Fibroblast of the aortic adventitia (primary cell): Measurements from ENCODE around the gene SPNS3. TPM values are rescaled to one million over a fixed set of nuclear protein-coding genes. Genes with fewer than 3 reads are reported as not detected.

Experiments used
- DNase-seq: peaks from one replicate; pipeline ENCODE4 v3.0.0-alpha.2; 2010; ENCODE audit warnings: low read depth
- H3K4me3 ChIP-seq: 2 replicates; pipeline ENCODE4 v1.5.1; 2011; ENCODE audit warnings: low read depth, mild to moderate bottlenecking, control low read depth, low read length, moderate library complexity
- total RNA-seq: library from RNA; depleted of rRNA; stranded (reverse); fragments of >200 nt; gene quantifications from 2 replicates; pipeline ENCODE4 v1.2.3, GENCODE V29; 2012; ENCODE audit warnings: low replicate concordance
- TF ChIP-seq, protein P1 (sequence below): IDR thresholded peaks from 2 replicates; pipeline ENCODE4 v1.5.1; 2011; ENCODE audit warnings: mild to moderate bottlenecking, low read length, control low read depth, inconsistent platforms; ENCODE audit not compliant: insufficient read depth

The SPNS3 gene
- total RNA-seq, 1 donor: not detected

DNA sequence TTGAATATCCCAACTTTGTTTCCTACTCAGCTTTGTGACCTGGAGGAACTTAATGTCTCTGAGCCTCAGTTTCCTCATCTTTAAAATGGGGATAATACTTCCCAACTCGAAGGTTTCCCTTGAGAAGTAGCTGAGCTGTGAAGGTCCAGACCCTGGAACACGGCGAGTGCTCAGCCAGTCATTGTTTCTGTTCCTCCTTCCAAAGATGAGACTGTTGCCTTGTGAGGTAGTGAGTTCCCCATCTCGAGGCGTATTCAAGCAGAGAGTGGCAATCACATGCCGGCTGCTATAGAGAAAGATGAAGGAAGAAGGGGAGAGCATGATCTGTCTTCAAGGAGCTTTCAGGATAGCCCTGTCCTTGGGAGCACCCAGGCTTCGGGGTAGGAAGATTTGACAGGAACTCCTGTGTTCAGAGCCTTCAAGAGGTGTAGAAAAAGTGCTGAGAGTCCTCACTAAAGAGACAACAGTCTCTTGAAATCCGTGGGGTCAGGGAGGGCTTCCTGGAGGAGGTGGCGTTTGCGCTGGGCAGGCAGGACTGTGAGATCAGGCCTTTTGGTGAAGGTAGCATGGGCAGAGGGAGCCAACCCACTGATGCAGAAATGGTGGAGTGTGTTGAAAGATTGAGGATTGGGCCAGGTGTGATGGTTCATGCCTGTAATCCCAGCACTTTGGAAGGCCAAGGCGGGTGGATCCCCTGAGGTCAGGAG is 92.1 kb downstream of the SPNS3 start:
- no peak for DNase-seq
- TF ChIP-seq, protein P1, sequence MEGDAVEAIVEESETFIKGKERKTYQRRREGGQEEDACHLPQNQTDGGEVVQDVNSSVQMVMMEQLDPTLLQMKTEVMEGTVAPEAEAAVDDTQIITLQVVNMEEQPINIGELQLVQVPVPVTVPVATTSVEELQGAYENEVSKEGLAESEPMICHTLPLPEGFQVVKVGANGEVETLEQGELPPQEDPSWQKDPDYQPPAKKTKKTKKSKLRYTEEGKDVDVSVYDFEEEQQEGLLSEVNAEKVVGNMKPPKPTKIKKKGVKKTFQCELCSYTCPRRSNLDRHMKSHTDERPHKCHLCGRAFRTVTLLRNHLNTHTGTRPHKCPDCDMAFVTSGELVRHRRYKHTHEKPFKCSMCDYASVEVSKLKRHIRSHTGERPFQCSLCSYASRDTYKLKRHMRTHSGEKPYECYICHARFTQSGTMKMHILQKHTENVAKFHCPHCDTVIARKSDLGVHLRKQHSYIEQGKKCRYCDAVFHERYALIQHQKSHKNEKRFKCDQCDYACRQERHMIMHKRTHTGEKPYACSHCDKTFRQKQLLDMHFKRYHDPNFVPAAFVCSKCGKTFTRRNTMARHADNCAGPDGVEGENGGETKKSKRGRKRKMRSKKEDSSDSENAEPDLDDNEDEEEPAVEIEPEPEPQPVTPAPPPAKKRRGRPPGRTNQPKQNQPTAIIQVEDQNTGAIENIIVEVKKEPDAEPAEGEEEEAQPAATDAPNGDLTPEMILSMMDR: no peak
- H3K4me3 ChIP-seq: no peak overlapping the region

DNA sequence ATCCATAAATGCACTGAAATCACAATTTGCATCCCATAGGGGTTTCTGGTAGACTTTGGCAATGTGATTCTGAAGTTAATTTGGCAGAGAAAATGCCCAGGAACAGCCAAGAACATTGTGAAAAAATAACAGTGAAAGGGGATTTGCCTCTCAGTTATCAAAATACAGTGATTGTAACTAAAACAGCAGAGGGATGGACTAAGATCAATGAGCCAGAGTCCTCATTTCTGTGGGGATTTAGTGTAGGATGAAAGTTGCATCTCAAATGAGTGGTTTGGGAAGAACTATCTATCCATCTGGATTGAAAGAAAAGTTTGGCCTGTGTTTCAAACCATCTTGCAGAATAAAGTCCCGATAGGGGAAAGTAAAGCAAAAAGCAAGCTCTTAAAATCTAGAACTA is 93.4 kb downstream of the SPNS3 start:
- DNase-seq: no peak
- H3K4me3 ChIP-seq: no peak overlapping the region
- TF ChIP-seq, protein P1: no peak

GRCh38 chr17:4527566-4528125 is 93.9 kb downstream of the SPNS3 start:
- H3K4me3 ChIP-seq: no peak overlapping the region
- TF ChIP-seq, protein P1: no peak
- DNase-seq: no peak

DNA sequence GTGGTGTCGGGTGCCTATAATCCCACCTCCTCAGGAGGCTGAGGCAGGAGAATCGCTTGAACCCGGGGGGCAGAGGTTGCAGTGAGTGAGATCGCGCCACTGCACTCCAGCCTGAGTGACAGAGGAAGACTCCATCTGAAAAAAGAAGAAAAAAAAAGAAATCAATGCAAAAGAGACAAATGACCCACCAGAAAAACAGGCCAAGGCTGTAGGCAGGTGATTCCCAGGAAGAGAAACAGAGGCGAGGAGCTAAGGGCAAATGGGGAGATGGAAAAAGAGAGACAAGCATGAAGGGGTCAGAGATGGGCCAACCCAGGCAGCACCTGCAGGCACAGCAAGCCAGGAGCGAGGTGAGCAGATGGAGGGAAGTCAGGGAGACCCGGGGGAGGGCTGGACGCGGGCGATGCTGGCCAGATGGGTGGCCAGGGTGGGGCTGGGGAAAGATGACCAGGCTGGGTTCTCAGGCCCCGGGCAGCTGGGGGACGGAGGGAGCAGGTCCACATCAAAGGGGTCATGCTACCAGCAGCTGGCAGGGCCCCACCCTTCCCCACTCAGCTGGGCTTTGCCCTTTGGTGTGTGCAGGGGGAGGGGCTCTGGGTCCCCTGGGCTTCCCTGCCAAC is 95.9 kb downstream of the SPNS3 start:
- no peak for DNase-seq
- TF ChIP-seq, protein P1: no peak
- H3K4me3 ChIP-seq: no peak overlapping the region

DNA sequence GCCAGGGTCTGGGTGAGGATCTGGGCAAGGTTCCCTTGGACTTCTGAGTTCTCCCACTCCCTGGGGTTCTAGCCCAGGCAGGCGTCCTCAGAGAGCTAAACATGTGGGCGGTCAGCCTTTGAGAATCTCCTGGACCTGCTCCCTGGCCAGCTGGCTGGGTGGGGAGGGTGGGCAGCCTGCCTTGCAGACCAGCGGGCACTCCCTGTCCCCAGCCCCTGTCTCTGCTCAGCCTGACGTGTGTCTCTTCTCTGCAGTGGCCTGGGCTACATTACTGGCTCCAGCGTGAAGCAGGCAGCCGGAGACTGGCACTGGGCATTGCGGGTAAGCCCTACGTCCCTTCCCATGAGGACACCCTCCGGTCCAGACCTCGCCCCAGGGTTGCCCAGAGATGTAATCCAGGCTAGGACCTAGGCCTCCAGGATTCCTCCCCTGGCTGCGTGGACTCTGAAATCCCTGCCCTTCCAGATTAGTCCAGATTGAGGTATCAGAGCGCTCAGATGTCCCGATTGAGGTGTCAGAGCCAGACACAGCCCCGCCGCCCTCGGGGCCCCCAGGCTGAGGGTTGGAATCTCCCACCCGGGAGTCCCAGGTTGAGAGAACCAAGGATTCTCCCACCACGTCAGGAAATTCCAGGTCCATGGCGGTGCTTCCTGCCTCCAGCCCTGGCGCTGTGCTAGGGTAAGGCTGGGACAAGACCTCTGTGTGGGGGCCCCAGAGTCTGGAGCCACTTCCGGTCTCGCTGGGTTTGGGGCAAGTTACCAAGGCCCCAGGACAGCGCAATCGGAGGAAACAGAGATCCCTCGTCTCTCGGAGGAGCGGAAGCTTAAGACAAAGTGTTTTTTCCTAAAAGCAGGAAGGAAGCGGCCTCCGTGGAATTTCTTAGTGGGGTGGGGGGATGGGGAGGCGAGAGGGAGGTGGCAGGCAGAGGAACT is 97.3 kb downstream of the SPNS3 start:
- DNase-seq: no peak
- TF ChIP-seq, protein P1: no peak
- H3K4me3 ChIP-seq: no peak overlapping the region

GRCh38 chr17:4531988-4532736 is 98.4 kb downstream of the SPNS3 start:
- DNase-seq: no peak
- TF ChIP-seq, protein P1: no peak
- no peak overlapping the region for H3K4me3 ChIP-seq
